Hippocampal formation (tissue), 2 donors: ENCODE measurements around the gene ALAS2.
A peak's percentile ranks its signal among the peaks of the same experiment; 100 is the strongest.
"Not testable (repeated sequence)": the region's sequence is repeated elsewhere in the genome, so short reads cannot be mapped to it uniquely, and the experiment has no call there.

Source experiments
- DNase-seq, 2 donors: peaks; one replicate each; lab custom pipeline; 2025; lab: John Stamatoyannopoulos, UW

ALAS2 gene

DNA sequence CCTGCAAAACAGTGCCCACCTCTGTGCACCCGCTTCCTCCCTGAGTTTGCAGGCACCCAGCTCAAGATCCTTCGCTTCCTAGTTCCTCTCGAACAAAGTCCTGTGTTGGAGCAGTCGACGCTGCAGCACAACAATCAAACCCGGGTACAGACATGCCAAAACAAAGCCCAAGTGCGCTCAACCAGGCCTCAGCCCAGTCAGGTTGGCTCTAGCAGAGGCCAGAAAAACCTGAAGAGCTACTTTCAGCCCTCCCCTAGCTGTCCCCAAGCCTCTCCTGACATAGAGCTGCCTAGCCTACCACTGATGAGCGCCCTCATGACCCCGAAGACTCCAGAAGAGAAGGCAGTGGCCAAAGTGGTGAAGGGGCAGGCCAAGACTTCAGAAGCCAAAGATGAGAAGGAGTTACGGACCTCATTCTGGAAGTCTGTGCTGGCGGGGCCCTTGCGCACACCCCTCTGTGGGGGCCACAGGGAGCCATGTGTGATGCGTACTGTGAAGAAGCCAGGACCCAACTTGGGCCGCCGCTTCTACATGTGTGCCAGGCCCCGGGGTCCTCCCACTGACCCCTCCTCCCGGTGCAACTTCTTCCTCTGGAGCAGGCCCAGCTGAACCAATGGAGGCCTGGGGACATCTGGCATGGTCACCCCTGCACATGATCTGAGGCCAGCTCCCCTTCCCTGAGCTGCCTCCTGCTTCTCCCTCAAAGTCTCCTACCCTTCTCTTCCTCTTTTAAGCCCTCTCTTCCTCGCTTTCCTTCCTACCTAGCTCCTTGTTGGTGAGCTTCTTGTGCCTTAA is 23.8 kb downstream of the ALAS2 start:
- DNase-seq, result no peak

DNA sequence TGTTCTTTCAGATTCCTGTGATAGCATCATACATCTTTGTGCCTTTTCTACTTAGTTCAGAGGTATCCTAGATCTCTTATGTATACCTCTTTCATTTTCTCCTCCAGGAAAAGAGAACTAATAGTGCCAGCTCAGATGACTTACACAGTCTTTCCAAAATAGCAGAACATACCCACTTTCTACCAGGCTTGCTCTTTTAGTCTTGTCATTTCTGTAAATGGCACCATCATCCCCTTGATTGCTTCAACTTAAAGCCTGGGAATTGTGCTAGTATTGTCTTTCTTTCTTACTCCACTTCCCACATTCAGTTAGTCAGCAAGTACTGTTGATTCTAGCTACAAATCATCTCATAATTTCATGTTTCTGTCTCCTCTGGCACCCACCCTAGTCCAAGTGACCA is 25.5 kb downstream of the ALAS2 start:
- DNase-seq, result no peak

GRCh38 chrX:55004231-55004630 is 26.5 kb downstream of the ALAS2 start:
- no peak for DNase-seq

- peak; percentile 77 to 84 for DNase-seq
Measured at GRCh38 chrX:54999717-55000598, 30.8 kb downstream of the ALAS2 start, which contains the start of gene APEX2. Gene APEX2 (plus strand): TSS chrX:55000363. CDS start chrX:55000423, 60 bp downstream.

DNA sequence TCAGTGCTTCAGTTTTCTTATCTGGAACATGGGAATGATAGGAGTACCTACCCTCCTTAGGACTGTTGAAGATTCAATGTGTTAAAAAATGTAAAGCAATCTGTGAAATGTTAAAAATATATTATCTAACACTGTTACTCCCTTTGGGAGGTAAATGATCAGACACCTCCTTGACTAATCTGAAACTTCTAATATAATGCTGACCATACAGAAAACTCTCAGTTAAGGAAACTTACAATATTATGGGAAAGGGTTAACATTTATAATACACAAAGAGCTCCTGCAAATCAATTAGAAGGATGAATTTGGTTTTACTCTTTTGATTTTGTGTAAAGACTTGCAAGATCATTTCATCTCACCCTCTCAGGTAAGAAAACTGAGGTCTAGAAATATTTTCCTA is 35.2 kb downstream of the ALAS2 start:
- no peak for DNase-seq

DNA sequence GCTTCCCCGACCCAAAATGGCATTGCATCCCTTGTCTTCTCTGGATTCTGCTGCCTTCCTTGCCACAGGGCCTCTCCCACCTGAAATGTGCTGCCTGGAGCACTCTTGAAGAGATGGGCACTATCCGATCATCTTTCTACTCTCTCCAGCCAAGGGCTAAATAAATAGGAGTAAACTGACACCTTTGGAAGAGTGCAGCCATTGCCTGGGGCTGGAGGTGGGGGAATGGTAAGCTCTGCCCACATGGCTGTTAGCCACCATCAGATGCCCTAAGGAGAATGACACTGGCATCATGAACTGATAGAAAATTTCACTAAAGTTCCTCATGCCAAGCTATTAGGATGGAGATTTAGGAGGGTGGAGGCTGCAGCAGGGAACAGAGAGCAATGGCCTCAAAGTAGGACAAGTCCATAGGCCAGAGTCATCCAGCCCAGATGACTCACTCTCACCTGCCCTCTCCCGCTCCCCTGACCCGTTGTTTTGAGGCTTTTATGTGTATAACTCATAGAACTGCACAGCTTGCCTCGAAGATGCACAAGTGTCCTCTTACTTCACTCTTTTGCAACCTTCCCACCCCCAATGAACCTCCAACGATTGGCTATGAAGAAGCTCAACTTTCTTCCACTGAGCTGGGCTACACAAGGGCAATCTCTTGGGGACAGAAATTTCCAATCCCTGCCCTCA is 36.0 kb downstream of the ALAS2 start:
- DNase-seq, result no peak

- no peak for DNase-seq
Measured at GRCh38 chrX:54994099-54994498, 36.7 kb downstream of the ALAS2 start, which contains the start of gene PFKFB1. Gene PFKFB1 (minus strand): TSS chrX:54994188. CDS start chrX:54994007, 181 bp downstream.

DNA sequence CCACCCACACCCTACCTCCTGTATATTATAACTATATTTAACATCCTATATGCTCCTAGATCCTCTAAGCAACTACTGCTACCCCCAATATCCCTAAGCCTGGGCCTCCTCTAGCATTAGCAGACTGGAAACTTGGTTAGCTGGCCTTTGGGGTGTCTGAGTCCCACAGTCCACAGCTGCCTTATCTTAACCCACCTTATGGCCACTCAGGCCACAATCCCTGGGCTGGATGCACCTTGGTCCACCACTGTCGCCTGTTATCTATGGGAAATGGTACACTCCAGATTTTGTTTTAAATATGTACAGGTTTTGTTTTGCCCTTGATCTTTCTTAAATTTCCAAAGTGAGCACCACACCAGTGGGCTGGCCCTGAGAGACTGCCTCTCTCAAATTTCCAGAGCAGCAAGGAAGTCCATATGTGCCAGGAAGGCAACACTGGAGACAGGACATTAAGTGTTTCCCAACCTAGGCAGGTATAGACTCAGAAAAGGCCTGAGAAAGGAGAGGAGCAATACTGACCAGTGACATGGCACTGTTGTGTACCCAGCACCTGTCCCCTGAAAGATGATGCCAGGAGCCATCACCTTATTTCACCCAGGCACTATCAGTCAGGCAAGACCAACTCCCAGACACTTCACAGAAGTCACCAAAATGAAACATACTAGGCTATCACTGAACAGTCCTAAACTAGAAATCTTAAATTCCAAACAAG is 37.7 kb downstream of the ALAS2 start:
- no peak for DNase-seq

GRCh38 chrX:54991706-54992105 is 39.1 kb downstream of the ALAS2 start:
- no peak for DNase-seq

GRCh38 chrX:54983306-54983705 is 47.5 kb downstream of the ALAS2 start:
- not testable (repeated sequence) for DNase-seq

DNA sequence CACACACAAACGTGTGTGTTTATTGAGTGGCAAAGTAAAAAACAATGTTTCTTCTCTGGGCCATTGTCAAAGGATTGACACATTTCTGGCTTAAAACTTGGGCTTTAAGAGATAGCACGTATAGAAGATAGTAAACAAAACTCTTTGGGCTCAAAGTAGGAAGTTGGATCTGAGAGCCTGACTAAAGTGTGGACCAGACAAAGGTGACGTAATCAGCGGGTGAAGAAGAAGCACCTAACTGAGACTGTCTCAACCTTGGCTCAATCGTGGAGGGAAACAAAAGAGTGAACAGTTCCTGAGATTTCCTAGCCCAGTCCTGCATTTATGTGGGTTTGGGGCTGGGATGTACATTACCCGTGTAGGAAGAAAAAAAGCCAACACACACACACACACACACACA is 50.4 kb downstream of the ALAS2 start:
- DNase-seq, result no peak

- DNase-seq, result no peak
Measured at GRCh38 chrX:54979432-54979831, 51.3 kb downstream of the ALAS2 start.

GRCh38 chrX:54978448-54978847 is 52.3 kb downstream of the ALAS2 start:
- DNase-seq, result no peak

DNA sequence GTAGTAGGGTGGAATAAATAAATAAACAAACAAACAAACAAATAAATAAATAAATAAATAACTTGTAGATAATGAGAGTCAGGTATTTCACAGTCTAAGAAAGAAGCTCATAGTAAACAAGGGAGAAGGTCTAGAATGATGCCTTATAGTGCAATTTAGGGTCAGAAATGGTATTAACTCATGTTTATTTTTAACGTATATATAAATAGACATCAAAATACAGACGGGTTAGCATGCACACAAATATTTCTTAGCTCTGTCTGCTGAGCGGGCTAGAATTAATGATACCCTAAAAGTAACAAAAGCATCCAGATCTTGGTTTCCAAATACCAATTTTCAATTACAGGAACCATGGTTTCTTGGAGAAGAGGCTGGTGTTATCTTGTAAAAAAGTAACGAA is 53.4 kb downstream of the ALAS2 start:
- DNase-seq, result no peak

DNA sequence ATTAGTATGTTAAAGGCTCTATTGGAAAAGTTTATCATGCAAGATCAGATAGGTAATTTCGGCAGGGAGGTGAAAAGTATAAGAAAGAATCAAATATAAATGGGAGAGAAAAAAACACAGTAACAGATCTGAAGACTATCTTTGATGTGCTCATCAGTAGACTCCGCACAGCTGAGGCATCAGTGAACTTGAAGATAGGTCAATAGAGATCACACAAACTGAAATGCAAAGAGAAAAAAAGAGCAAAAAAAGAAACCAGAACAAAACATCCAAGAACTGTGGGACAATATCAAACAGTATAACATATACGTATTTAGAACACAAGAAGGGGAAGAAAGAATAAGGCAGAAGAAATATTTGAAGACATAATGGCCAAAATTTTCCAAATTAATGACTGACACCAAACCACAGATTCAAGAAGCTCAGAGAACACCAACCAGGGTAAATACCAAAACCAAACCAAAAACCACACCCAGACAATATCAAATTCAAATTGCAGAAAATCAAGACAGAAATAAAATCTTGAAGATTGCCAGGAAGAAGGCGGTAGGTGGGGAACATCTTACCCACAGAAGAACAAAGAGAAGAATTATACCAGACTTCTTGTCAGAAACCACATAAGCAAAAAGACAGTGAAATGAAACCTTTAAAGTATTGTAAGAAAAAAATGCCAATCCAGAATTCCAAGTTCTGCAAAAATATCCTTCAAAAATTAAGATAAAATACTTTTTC is 65.8 kb downstream of the ALAS2 start:
- DNase-seq, result no peak

GRCh38 chrX:54961750-54962149 is 69.0 kb downstream of the ALAS2 start:
- DNase-seq, result no peak
